HG03039 (cell line): ENCODE results near the gene CYP2B6.
"Not testable (repeated sequence)": the region's sequence is repeated elsewhere in the genome, so short reads cannot be mapped to it uniquely, and the experiment has no call there.

Experiments
- ATAC-seq: cut with Tn5 transposase; IDR thresholded peaks from one replicate; pipeline ENCODE4 v1.9.1; 2021; ENCODE audit warnings: mild to moderate bottlenecking, moderate library complexity; ENCODE audit not compliant: unreplicated experiment

CYP2B6 gene

GRCh38 chr19:40980743-40981442 lies 10.2 kb upstream of the CYP2B6 start:
- ATAC-seq = not testable (repeated sequence)

- no peak for ATAC-seq
These were observed 9.5 kb upstream of the CYP2B6 start for GRCh38 chr19:40981591-40981990.

- no peak for ATAC-seq
These were observed 8.4 kb upstream of the CYP2B6 start for GRCh38 chr19:40982594-40983101.

GRCh38 chr19:40989453-40989852 lies 1.6 kb upstream of the CYP2B6 start:
- ATAC-seq = no peak

- ATAC-seq = no peak
These were observed 4.3 kb downstream of the CYP2B6 start for GRCh38 chr19:40995355-40995754.

- ATAC-seq = not testable (repeated sequence)
These were observed 7.9 kb downstream of the CYP2B6 start for GRCh38 chr19:40999018-40999417.

GRCh38 chr19:41000310-41000737 lies 9.2 kb downstream of the CYP2B6 start:
- ATAC-seq = no peak

GRCh38 chr19:41001243-41001971 lies 10.3 kb downstream of the CYP2B6 start:
- ATAC-seq = no peak

GRCh38 chr19:41003656-41004055 lies 12.6 kb downstream of the CYP2B6 start:
- ATAC-seq = not testable (repeated sequence)

- ATAC-seq = no peak
These were observed 18.7 kb downstream of the CYP2B6 start for GRCh38 chr19:41009700-41010235.

- ATAC-seq = no peak
These were observed 22.3 kb downstream of the CYP2B6 start for GRCh38 chr19:41013359-41013758.

- no peak for ATAC-seq
These were observed 23.6 kb downstream of the CYP2B6 start for GRCh38 chr19:41014643-41015042.

- no peak for ATAC-seq
These were observed 25.5 kb downstream of the CYP2B6 start for GRCh38 chr19:41016488-41017071.

GRCh38 chr19:41018736-41019290 lies 27.7 kb downstream of the CYP2B6 start:
- no peak for ATAC-seq

GRCh38 chr19:41019346-41019745 lies 28.3 kb downstream of the CYP2B6 start:
- ATAC-seq = no peak

GRCh38 chr19:41023193-41023592 lies 32.1 kb downstream of the CYP2B6 start:
- ATAC-seq = no peak

- no peak for ATAC-seq
These were observed 34.3 kb downstream of the CYP2B6 start for GRCh38 chr19:41025411-41025810.

- ATAC-seq = no peak
These were observed 34.8 kb downstream of the CYP2B6 start for GRCh38 chr19:41025871-41026270.

- no peak for ATAC-seq
These were observed 36.3 kb downstream of the CYP2B6 start for GRCh38 chr19:41027273-41027967.
